CD4-positive, alpha-beta T cell (primary cell): ENCODE results near the gene LYST. TPM values are rescaled to one million over a fixed set of nuclear protein-coding genes. Genes with fewer than 3 reads are reported as not detected.

Experiments
- ATAC-seq: fragments of 200-7000 bp; cut with Tn5 transposase; one replicate; pipeline ENCODE4 v1.10.0; 2022; ENCODE audit warnings: mild to moderate bottlenecking; ENCODE audit not compliant: poor library complexity
- CTCF ChIA-PET: fragments of 350-600 bp; sonication (Branson Sonifier 250); formaldehyde crosslinking; loops from one replicate; lab custom pipeline; 2021; ENCODE audit warnings: antibody characterized with exemption, inconsistent platforms; lab: Charles Lee
- POLR2A ChIA-PET: fragments of 350-600 bp; sonication (Branson Sonifier 250); formaldehyde crosslinking; loops from one replicate; lab custom pipeline; 2021; ENCODE audit warnings: antibody characterized with exemption, inconsistent platforms; lab: Charles Lee
- DNase-seq, 14 experiments: peaks; one replicate each; pipeline ENCODE4 v3.0.0-alpha.2; 2013 to 2020; ENCODE audit warnings: mixed read lengths in 2 of 14
- H3K27ac ChIP-seq, 2 donors: one replicate each; pipeline versions ENCODE4 v1.5.1 to v1.7.0; 2013; ENCODE audit warnings: low read length in 2 of 2, low read depth in 1 of 2, mild to moderate bottlenecking in 1 of 2
- H3K27me3 ChIP-seq, 2 experiments: 1 replicate in 1 of 2; 2 replicates in 1 of 2; pipeline versions ENCODE4 v1.6.1 to v1.7.0; 2013; ENCODE audit warnings: low read length in 2 of 2, control low read depth in 1 of 2, mild to moderate bottlenecking in 1 of 2, moderate library complexity in 1 of 2; ENCODE audit not compliant: insufficient read depth in 2 of 2, control insufficient read depth in 1 of 2
- H3K36me3 ChIP-seq: one replicate; pipeline ENCODE4 v1.6.1; 2013; ENCODE audit warnings: low read length, control low read depth; ENCODE audit not compliant: insufficient read depth
- H3K4me1 ChIP-seq: one replicate; pipeline ENCODE4 v1.6.1; 2013; ENCODE audit warnings: low read length, control low read depth; ENCODE audit not compliant: insufficient read depth
- H3K4me3 ChIP-seq: one replicate; pipeline ENCODE4 v1.5.1; 2013; ENCODE audit warnings: mild to moderate bottlenecking, low read length, moderate library complexity
- H3K9me3 ChIP-seq, 2 experiments: 1 replicate in 1 of 2; 2 replicates in 1 of 2; pipeline versions ENCODE4 v1.6.1 to v1.7.0; 2013; ENCODE audit warnings: low read length in 2 of 2, mild to moderate bottlenecking in 2 of 2, control low read depth in 1 of 2, moderate library complexity in 1 of 2; ENCODE audit not compliant: control insufficient read depth in 1 of 2, insufficient read depth in 1 of 2
- H3K27ac Mint-ChIP-seq: one replicate; pipeline ENCODE4 v1.8.0; 2020; ENCODE audit warnings: mixed read lengths
- H3K27me3 Mint-ChIP-seq: one replicate; pipeline ENCODE4 v1.8.0; 2021; ENCODE audit warnings: mixed read lengths
- H3K36me3 Mint-ChIP-seq: one replicate; pipeline ENCODE4 v1.8.0; 2021; ENCODE audit warnings: low read depth, mixed read lengths
- H3K4me1 Mint-ChIP-seq: one replicate; pipeline ENCODE4 v1.8.0; 2021; ENCODE audit warnings: low read depth, mixed read lengths
- H3K4me3 Mint-ChIP-seq: one replicate; pipeline ENCODE4 v1.8.0; 2020; ENCODE audit warnings: mild to moderate bottlenecking, mixed read lengths
- H3K9me3 Mint-ChIP-seq: one replicate; pipeline ENCODE4 v1.8.0; 2020; ENCODE audit warnings: mixed read lengths
- CTCF ChIP-seq: fragments of 200-600 bp; IDR thresholded peaks from one replicate; pipeline ENCODE4 v1.8.0; 2022; ENCODE audit warnings: antibody characterized with exemption, mild to moderate bottlenecking
- intact Hi-C, 2 experiments: fragments of 100-400 bp; cut with DNase I in 1 of 2; cut with micrococcal nuclease in 1 of 2; formaldehyde crosslinking; loops; one replicate each; pipeline versions ENCODE4 v1.15.1 to v1.9.0; 2023 to 2025; cut with DNase I, micrococcal nuclease
- total RNA-seq, 174 experiments: library from RNA in 2 of 174; stranded (reverse) in 2 of 174; gene quantifications; one replicate each; pipeline ENCODE4 v1.2.3 and lab custom pipeline; 2021 to 2026

Gene LYST
- total RNA-seq, 2 experiments from 2014 or later = 24.9 to 26.8 TPM

- ATAC-seq = no peak
- no peaks in the 10 kb centered on the region for H3K4me1 Mint-ChIP-seq
- POLR2A ChIA-PET = no interaction called here
- no peak overlapping the region for H3K4me3 ChIP-seq
- H3K27me3 Mint-ChIP-seq = no peaks in the 10 kb centered on the region
- H3K27ac Mint-ChIP-seq = no peak overlapping the region
- H3K9me3 Mint-ChIP-seq = no peaks in the 10 kb centered on the region
- H3K36me3 Mint-ChIP-seq = peaks cover 38% of the 10 kb centered on the region
- no peak for DNase-seq
- no peaks in the 10 kb centered on the region for H3K4me1 ChIP-seq
- no peak overlapping the region for H3K27ac ChIP-seq
- H3K36me3 ChIP-seq = peaks cover 42% of the 10 kb centered on the region
- no peaks in the 10 kb centered on the region for H3K9me3 ChIP-seq
- intact Hi-C loops = no loop called here
- TF ChIP-seq CTCF = no peak
- no peak overlapping the region for H3K4me3 Mint-ChIP-seq
- CTCF ChIA-PET = no interaction called here
- no peaks in the 10 kb centered on the region for H3K27me3 ChIP-seq
Measured at GRCh38 chr1:235721982-235722381, 144.7 kb downstream of the LYST start.

- ATAC-seq (no peak), DNase-seq (no peak)
- Mint-ChIP-seq H3K27me3 (no peaks in the 10 kb centered on the region), H3K9me3 (no peaks in the 10 kb centered on the region), H3K4me1 (no peaks in the 10 kb centered on the region), H3K27ac (no peak overlapping the region), H3K4me3 (no peak overlapping the region), H3K36me3 (peaks cover 39% of the 10 kb centered on the region)
- CTCF ChIA-PET = no interaction called here
- no peak for TF ChIP-seq CTCF
- Histone ChIP-seq H3K27me3 (no peaks in the 10 kb centered on the region), H3K9me3 (no peaks in the 10 kb centered on the region), H3K36me3 (peaks cover 46% of the 10 kb centered on the region), H3K27ac (no peak overlapping the region), H3K4me1 (no peaks in the 10 kb centered on the region), H3K4me3 (no peak overlapping the region)
- POLR2A ChIA-PET = no interaction called here
- intact Hi-C loops = no loop called here
Measured at GRCh38 chr1:235720544-235720943, 146.2 kb downstream of the LYST start.

GRCh38 chr1:235714205-235714897 lies 152.4 kb downstream of the LYST start:
- H3K27ac Mint-ChIP-seq = no peak overlapping the region
- no peak for ATAC-seq
- CTCF ChIA-PET = interaction anchor here (0.6 to 1.0 kb wide), 2 partner anchors 11 to 87 kb away, joined by 3 to 6 read pairs; no protein-coding TSS in a partner anchor
- Histone ChIP-seq H3K9me3 (no peaks in the 10 kb centered on the region), H3K27ac (no peak overlapping the region), H3K4me3 (no peak overlapping the region), H3K27me3 (no peaks in the 10 kb centered on the region), H3K36me3 (peaks cover 34% of the 10 kb centered on the region), H3K4me1 (no peaks in the 10 kb centered on the region)
- no peak for TF ChIP-seq CTCF
- peaks cover 71% of the 10 kb centered on the region for H3K36me3 Mint-ChIP-seq
- intact Hi-C loops = no loop called here
- no peaks in the 10 kb centered on the region for H3K9me3 Mint-ChIP-seq
- no peaks in the 10 kb centered on the region for H3K4me1 Mint-ChIP-seq
- H3K4me3 Mint-ChIP-seq = no peak overlapping the region
- H3K27me3 Mint-ChIP-seq = no peaks in the 10 kb centered on the region
- DNase-seq = no peak
- POLR2A ChIA-PET = no interaction called here
